HG02885 (cell line): ENCODE data around the gene RASL11A.
"Not testable (repeated sequence)": the region's sequence is repeated elsewhere in the genome, so short reads cannot be mapped to it uniquely, and the experiment has no call there.

ENCODE experiments used
- ATAC-seq: cut with Tn5 transposase; IDR thresholded peaks from one replicate; pipeline ENCODE4 v1.9.1; 2021; ENCODE audit warnings: mild to moderate bottlenecking; ENCODE audit not compliant: unreplicated experiment, poor library complexity

RASL11A gene

DNA sequence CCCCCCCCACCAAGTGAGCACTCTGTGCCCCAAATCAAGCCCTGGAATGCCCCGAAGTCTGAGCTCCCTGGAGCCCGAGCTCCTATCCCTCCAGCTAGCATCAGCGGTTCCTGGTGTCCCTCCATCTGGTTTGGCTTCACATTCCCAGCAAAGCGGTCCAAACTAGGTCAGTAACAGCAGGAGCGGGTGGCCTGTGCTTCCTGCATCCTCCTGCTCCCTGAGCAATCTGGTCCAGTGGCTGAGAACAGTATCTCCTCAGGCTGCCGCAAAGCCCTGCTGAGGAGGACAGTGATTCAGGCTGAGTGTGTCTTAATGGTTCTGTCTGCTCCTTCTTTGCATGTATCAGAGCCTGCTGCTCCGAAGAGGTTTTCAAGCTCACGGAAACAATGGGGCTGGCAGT is 25.9 kb downstream of the RASL11A start:
- no peak for ATAC-seq

DNA sequence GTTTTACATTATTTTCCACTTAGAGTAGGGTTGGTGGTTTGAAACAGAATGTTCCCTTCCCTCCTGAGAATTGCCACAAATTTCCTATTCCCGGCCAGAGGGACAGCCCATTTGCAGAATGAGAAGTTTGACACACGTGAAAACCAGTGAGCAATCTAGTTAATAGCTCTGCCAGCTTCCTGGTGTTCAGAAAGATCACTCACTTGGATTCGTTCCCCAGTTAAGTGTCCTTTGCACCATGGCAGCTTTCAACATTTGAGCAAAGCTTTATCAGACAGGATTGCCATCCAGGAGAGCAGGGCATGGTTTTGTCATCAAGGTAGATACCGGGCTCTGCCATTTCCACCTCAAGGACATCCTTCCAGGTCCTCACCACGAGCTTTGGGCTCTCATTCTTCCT is 28.2 kb downstream of the RASL11A start:
- no peak for ATAC-seq

DNA sequence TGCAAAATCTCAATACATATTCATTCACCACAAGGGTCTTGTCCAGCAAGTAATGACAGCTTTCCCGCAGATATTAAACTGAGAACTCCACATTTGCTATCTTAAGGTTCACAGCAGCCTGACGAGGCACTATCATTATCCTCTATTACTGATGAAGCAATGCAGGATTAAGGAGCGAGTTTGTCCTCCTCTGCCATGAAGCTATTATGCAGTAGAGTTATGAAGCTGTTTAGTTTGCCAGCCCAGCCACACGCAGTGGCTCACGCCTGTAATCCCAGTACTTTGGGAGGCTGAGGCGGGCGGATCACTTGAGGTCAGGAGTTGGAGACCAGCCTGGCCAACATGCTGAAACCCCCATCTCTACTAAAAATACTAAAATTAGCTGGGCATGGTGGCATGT is 29.8 kb downstream of the RASL11A start:
- ATAC-seq, result not testable (repeated sequence)

DNA sequence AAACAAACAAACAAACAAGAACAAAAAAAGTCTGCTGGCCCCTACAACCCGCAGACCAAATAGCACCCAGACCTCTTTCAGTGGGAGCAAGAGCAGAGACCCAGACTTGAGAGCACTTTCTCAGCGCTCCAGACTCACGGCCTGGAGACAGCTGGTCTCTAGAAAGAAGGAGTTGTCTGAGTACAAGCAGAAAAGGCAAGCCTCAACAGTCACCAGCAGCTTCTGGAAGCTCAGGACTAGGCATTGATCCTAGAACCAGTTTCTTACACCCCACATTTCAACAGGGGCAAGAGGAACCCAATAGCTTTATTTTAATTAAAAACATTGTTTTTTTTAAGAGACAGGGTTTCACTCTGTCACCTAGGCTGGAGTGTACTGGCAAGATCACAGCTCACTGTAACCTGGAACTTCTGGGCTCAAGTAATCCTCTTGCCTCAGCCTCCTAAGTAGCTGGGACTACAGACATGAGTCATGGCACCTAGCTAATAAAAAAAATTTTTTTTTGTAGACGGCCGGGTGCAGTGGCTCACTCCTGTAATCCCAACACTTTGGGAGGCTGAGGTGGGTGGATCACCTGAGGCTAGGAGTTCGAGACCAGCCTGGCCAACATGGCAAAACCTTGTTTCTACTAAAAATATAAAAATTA is 30.4 kb downstream of the RASL11A start:
- ATAC-seq, result no peak

DNA sequence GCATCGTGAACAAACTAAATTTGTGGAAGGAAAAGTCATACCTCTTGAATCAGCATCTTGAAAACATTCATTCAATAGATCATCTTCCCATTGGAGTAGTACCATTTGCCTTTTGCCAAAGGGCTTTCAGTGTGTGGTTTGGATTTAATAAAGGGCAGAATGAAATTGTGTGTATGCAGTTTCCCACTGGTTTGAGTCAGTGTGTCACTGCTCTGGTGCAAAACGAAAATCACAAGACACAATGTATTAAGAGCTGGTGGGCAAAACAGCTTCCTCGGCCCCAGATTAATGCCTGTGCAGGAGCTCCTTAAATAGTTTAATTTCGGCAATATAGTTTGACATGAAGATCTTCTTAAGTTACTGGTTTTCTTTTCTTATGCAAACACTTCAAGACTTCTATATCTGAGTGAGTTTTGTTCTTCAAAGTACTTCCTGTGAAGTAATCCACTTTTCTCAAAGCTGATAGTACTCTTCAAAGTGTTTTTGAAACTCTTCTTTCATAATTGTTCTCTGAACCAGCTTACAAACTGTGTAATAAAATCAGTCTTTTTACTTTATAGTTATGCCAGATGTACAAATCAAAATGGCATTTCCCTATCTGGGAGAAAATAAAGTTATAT is 32.1 kb downstream of the RASL11A start:
- ATAC-seq, result no peak

DNA sequence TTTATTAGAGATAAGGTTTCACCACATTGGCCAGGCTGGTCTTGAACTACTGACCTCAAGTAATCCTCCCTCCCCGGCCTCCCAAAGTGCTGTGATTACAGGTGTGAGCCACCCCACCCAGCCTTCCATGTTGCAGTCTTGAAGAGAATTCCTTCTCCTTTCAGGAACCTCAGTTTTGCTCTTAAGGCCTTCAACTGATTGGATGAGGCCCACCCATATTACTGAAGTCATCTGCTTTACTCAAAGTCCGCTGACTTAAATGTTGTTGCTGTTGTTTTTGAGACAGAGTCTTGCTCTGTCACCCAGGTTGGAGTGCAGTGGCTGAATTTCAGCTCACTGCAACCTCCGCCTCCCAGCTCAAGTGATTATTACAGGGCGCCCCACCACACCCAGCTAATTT is 33.5 kb downstream of the RASL11A start:
- no peak for ATAC-seq

DNA sequence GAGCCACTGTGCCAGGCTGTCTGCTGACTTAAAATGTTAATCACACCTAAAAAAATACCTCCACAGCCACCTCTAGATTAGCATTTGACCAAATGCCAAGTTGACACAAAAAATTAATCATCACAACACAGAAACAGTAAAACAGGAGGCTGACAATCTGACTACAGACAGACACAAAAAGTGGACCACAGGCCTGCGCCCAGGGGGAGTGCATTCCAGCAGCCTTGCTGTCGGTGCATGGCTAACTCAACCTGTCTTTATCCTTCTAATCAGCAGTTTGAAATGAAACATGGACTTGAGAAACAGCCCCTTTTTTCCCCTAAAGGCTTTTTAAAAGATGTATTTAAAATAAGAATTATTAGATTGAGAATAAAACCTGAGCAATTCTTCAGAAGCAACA is 34.0 kb downstream of the RASL11A start:
- ATAC-seq, result no peak

DNA sequence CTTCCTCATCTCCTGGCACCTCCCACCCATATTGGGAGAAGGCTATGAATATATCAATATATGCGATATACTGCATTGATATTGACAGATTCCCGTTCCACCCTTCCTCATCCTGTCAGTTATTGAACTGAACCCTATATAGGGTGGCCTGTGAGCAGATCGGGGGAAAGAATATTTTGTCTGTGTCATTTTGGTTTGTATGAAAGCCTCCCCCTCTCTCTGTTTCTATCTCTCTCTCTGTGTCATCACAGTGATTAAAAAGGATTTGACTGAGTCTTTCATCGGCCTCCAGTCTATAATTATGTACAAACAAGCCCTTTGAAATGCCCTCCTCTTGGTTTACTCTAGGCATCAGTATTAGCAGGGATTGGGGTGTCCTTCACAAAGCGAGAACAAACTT is 35.7 kb downstream of the RASL11A start:
- no peak for ATAC-seq

DNA sequence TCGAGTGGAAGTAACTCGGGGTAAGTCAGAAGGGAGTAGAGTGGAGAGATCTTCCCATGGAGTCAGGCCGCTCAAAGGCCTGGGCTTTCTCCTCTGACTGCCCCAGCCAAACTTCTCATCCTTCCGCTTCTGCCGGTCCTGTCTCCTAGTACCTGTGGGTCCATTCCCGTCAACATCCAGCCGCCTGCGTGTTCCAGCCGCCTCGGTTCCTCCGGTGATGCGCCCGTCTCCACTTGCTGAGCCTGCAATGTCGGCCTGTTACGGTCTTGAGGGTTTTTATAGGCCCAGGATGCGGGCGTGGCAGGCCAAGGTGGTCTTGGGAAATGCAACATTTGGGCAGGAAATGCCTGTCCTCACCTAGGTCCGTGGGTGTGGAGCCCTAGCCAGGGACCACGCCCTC is 38.3 kb downstream of the RASL11A start:
- no peak for ATAC-seq

DNA sequence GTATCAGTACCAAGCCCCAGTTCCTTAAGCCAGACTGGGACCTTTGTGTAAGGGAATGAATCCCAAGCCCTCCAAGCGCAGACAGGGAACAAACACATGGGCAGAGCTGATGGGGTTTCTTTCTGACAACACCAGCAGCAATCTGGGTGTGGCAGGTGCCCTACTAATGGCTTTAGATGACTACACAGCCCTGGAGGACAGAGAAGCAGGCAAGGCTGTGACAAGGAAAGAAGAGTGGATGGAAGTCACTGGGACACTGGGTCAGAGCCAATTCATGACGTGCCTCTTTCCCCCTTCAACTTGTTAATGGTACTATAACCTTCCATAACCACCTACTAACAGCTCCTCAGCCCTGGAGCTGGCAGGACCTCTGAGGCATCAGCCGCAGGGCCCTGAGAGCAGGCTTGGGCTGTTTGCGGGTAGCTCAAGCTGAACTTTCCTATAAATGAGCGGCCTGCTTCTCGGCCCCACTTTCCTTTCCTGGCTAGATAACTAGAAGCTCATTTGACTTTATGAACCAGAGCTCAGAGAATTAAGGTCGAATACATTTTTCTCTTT is 38.9 kb downstream of the RASL11A start:
- ATAC-seq, result no peak

DNA sequence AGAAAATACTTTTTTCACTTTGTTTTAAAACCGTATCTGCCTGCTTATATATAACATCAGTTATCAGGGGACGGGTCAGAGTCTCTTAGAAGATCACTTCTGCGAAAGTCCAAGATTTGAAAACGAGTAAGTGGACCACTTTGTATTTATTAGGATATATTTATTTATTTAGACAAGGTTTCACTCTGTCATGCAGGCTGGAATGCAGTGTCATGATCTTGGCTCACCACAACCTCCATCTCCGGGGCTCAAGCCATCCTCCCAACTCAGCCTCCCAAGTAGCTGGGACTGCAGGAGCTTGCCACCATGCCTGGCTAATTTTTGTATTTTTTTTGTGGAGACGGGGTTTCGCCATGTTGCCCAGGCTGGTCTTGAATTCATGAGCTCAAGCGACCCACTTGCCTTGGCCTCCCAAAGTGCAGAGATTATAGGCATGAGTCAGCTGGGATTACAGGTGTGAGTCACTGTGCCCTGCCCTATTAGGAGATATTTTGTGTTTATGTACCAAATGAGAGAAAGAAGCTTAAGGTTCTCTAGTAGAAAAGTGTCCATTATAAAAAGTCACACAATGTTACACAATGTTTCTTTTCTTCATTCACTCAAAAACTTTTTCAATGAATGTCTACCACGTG is 39.5 kb downstream of the RASL11A start:
- no peak for ATAC-seq

DNA sequence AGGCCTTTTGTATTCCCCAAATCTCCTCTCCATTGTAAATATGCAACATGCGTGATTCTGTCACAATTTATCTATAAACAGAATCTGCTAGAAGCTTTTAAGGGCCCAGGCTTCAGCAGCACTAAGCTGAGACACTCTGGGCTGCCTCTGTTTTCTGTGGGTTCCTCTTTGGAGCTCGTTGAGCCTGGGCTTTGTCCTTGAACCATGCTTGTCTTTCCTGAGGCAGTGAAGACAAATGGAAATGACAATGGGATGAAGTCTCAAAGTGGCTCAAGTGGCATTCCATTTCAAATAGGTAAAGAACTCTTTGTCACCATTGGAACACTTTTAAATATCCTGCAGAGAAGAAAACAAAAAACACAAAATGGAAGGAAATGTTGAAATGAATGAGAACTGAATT is 40.3 kb downstream of the RASL11A start:
- no peak for ATAC-seq

DNA sequence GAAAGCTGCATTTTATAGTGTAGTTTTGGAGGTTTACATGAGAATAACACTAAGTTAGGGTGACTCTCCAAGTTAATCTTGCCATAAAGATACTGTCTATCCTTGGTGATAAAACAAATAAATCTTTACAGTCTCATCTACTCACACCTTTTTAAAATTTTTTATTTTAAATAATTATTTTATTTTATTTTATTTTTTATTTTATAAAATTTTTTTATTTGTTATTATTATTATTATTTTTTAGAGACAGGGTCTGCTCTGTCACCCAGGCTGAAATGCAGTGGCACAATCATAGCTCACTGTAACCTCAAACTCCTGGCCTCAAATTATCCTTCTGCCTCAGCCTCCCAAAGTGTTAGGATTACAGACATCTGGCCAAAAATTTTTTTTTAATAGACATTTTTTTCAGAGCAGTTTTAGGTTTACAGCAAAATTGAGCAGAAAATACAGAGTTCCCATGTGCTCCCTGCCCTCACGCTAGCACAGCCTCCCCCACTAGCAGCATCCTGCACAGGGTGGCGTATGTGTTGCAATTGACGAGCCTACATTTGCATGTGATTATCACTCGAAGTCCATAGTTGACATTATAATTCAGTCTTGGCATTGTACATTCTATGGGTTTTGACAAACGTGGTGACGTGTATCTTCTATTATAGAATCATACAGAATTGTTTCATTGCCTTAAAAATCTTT is 41.0 kb downstream of the RASL11A start:
- ATAC-seq, result no peak

DNA sequence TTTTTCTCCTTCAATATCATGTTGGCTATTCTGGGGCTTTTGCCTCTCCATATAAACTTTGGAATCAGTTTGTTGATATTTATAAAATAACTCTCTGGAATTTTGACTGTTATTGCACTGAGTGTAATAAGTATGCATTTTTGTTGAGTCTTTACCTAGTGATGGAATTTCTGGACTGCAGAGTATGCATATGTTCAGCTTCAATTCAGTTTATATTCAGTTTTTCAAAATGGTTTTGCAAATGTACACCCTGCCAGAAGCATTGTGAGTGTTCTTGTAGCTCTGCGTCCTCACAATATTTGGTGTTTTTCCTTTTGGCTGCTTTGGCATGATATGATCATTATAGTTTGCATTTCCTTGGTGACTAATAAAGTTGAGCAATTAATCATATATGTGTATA is 43.1 kb downstream of the RASL11A start:
- ATAC-seq, result no peak

DNA sequence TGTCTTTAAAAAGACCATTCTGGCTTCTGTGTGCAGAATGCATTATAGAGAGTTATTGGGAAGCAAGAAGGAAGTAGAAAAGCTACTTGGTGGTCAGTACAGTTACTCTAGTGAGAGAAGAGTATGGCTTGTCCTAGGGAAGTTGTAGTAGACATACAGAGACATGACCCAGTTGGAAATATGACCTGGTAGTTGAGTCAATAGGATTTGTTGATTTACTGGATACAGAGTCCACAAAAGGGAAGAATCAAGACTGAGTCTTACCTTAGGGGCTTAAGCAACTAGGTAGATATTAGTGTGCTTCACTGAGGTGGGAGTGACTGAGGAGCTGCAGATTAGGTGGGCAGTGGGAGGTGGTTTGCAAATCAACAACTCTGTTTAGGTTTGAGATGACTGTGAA is 48.8 kb downstream of the RASL11A start:
- no peak for ATAC-seq

DNA sequence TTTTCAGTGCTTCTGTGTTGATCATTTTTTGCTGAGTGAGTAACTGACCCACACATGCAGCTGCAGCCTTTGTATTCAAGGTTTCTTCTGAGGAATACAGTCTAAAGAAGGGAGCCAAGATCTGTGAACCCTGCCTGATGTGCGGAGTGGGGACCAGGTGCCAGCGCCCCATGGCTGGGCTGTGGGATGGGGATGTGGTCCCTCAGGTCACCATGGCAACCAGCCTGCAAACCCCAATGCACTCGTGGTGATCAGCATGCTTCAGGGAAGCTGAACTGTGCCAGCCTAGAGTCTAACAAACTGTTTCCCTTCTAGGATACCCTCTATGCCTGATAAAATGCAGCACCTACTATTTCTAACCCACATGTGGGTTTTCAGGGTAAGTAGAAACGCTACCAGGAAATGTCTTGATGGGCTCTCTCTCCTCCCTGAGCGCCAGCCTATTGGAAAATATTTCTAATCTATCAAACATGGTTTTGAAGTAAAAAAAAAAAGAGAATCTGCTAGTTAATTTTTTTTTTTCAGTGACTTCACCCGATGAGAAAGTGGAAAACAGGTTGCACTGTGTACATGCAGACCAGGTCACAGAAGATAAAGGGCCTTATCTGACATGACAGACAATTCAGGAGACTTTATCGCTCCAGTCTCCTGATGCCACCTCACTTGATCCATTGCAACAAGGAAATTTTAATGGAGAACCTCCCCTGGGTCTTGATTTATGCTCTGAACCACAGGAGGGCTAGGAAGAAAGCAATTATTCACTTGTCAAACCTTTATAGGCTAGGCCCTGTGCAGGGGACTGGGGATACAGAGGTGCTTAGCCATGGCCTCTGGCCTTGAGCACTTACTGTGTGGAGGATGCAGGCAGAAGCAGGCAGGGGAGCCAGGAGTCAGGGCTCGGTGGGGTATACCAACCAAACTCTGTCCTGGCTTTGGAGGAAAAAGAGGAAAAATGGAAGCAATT is 51.1 kb downstream of the RASL11A start:
- ATAC-seq, result no peak

DNA sequence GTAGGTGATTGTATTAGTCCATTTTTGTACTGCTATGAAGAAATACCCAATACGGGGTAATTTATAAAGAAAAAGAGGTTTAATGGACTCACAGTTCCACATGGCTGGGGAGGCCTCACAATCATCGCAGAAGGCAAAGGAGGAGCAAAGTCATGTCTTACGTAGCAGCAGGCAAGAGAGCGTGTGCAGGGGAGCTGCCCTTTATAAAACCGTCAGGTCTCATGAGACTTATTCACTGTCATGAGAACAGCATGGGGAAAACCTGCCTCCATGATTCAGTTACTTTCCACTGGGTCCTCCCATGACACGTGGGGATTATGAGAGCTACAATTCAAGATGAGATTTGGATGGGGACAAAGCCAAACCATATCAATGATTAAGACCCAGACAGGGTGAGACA is 51.8 kb downstream of the RASL11A start:
- not testable (repeated sequence) for ATAC-seq
